ENCODE measurements around the gene MEIOB.

- TF ChIP-seq, protein P1, sequence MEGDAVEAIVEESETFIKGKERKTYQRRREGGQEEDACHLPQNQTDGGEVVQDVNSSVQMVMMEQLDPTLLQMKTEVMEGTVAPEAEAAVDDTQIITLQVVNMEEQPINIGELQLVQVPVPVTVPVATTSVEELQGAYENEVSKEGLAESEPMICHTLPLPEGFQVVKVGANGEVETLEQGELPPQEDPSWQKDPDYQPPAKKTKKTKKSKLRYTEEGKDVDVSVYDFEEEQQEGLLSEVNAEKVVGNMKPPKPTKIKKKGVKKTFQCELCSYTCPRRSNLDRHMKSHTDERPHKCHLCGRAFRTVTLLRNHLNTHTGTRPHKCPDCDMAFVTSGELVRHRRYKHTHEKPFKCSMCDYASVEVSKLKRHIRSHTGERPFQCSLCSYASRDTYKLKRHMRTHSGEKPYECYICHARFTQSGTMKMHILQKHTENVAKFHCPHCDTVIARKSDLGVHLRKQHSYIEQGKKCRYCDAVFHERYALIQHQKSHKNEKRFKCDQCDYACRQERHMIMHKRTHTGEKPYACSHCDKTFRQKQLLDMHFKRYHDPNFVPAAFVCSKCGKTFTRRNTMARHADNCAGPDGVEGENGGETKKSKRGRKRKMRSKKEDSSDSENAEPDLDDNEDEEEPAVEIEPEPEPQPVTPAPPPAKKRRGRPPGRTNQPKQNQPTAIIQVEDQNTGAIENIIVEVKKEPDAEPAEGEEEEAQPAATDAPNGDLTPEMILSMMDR (IDR thresholded peaks at IDR 0.05), result no peak
- no peak for TF ChIP-seq POLR2A (IDR thresholded peaks at IDR 0.05)
Measured at GRCh38 chr16:1903845-1904840, 32.2 kb upstream of the MEIOB start.

All from body of pancreas (tissue), 4 donors.